Lung (tissue), 12 donors: ENCODE measurements around the gene LMBR1. TPM values are rescaled to one million over a fixed set of nuclear protein-coding genes. Genes with fewer than 3 reads are reported as not detected.

Source experiments
- ATAC-seq: fragments of 200-7000 bp; cut with Tn5 transposase; one replicate; pipeline ENCODE4 v1.9.1; 2020; ENCODE audit warnings: moderate number of reproducible peaks; ENCODE audit not compliant: insufficient read depth, low FRiP score
- DNase-seq, 3 donors: peaks; one replicate each; pipeline ENCODE4 v3.0.0-alpha.2; 2013 to 2017
- H3K27ac ChIP-seq, 2 donors: one replicate each; pipeline ENCODE4 v1.5.1; 2013; ENCODE audit warnings: mild to moderate bottlenecking in 2 of 2, moderate library complexity in 2 of 2, control low read depth in 1 of 2, inconsistent platforms in 1 of 2, low read depth in 1 of 2, low read length in 1 of 2
- H3K27me3 ChIP-seq, 3 donors: one replicate each; pipeline ENCODE4 v1.5.1; 2013; ENCODE audit warnings: low read length in 2 of 3; ENCODE audit not compliant: control insufficient read depth in 3 of 3, insufficient read depth in 3 of 3
- H3K36me3 ChIP-seq, 4 donors: one replicate each; pipeline ENCODE4 v1.5.1; 2013; ENCODE audit warnings: low read length in 4 of 4, mild to moderate bottlenecking in 1 of 4, moderate library complexity in 1 of 4; ENCODE audit not compliant: control insufficient read depth in 4 of 4, insufficient read depth in 4 of 4
- H3K4me1 ChIP-seq, 5 donors: one replicate each; pipeline ENCODE4 v1.5.1; 2013; ENCODE audit warnings: low read length in 5 of 5, mild to moderate bottlenecking in 2 of 5, moderate library complexity in 1 of 5; ENCODE audit not compliant: control insufficient read depth in 5 of 5, insufficient read depth in 5 of 5
- H3K4me3 ChIP-seq: one replicate; pipeline ENCODE4 v1.5.1; 2013; ENCODE audit warnings: mild to moderate bottlenecking, control low read depth, moderate library complexity
- H3K9ac ChIP-seq, 2 donors: one replicate each; pipeline ENCODE4 v1.5.1; 2013; ENCODE audit warnings: low read length in 2 of 2, control low read depth in 1 of 2; ENCODE audit not compliant: insufficient read depth in 1 of 2
- H3K9me3 ChIP-seq, 4 donors: one replicate each; pipeline ENCODE4 v1.5.1; 2013; ENCODE audit warnings: low read length in 3 of 4, mild to moderate bottlenecking in 1 of 4, moderate library complexity in 1 of 4; ENCODE audit not compliant: control insufficient read depth in 4 of 4, insufficient read depth in 3 of 4
- CTCF ChIP-seq: IDR thresholded peaks from 2 replicates; pipeline ENCODE4 v1.5.1; 2012; ENCODE audit warnings: mild to moderate bottlenecking; ENCODE audit errors: control extremely low read depth, extremely low read depth
- WGBS, 2 donors: extraction: QIAGEN DNeasy Blood & Tissue Kit; methylation state at CpG; one replicate each; pipeline ENCODE4 v1.1.7; 2013; 5-methylcytosine and 5-hydroxymethylcytosine counted together
- polyA plus RNA-seq, 2 donors: library from polyadenylated mRNA; stranded (reverse); fragments of 200-250 nt; gene quantifications; one replicate each; pipeline ENCODE4 v1.2.1, GENCODE V29; 2013
- total RNA-seq, 2 donors: library from RNA; depleted of rRNA in 1 of 2; stranded (reverse); fragments of >200 nt in 1 of 2; gene quantifications; one replicate each; pipeline ENCODE4 v1.2.1, GENCODE V29; 2014 to 2021
- donor health status: control.
- donor health status: control.
- donor health status: Bipolar disorder and iron deficiency.
- donor health status: healthy.
- donor health status: DM: yes; HTN: yes; CAD: no.

Gene LMBR1
- total and polyA plus RNA-seq, 4 donors, result 9.7 to 119 (median 45.0) TPM

- peaks cover 0 to 4% (median 0%) of the 10 kb centered on the region in 4 donors for H3K36me3 ChIP-seq
- H3K27ac ChIP-seq, result no peak overlapping the region
- TF ChIP-seq CTCF, result no peak
- no peak overlapping the region for H3K4me3 ChIP-seq
- DNase-seq (no peak), ATAC-seq (no peak)
- H3K4me1 ChIP-seq, result no peaks in the 10 kb centered on the region
- H3K9ac ChIP-seq, result no peak overlapping the region
- 65 to 72% methylated on average over 4 of the region's 4 CpGs for WGBS, 2 donors
- no peaks in the 10 kb centered on the region for H3K9me3 ChIP-seq
- H3K27me3 ChIP-seq, result no peaks in the 10 kb centered on the region
These were observed 101.7 kb downstream of the LMBR1 start for GRCh38 chr7:156791241-156791640.

GRCh38 chr7:156790264-156790663 is 102.7 kb downstream of the LMBR1 start:
- no peak for DNase-seq
- Histone ChIP-seq H3K9me3 (no peaks in the 10 kb centered on the region), H3K4me3 (no peak overlapping the region), H3K36me3 (peaks cover 0 to 4% (median 0%) of the 10 kb centered on the region in 4 donors), H3K4me1 (no peaks in the 10 kb centered on the region), H3K9ac (no peak overlapping the region), H3K27me3 (no peaks in the 10 kb centered on the region), H3K27ac (no peak overlapping the region)
- ATAC-seq, result no peak
- no peak for TF ChIP-seq CTCF

- DNase-seq (no peak), ATAC-seq (no peak)
- H3K27ac ChIP-seq, result no peak overlapping the region
- no peak overlapping the region for H3K4me3 ChIP-seq
- no peak overlapping the region for H3K9ac ChIP-seq
- H3K4me1 ChIP-seq, result no peaks in the 10 kb centered on the region
- no peak for TF ChIP-seq CTCF
- no peaks in the 10 kb centered on the region for H3K27me3 ChIP-seq
- 92 to 93% methylated on average over 4 of the region's 4 CpGs for WGBS, 2 donors
- H3K9me3 ChIP-seq, result no peaks in the 10 kb centered on the region
- peaks cover 0 to 4% (median 2%) of the 10 kb centered on the region in 4 donors for H3K36me3 ChIP-seq
These were observed 106.9 kb downstream of the LMBR1 start for GRCh38 chr7:156785998-156786543.

GRCh38 chr7:156783864-156784263 is 109.1 kb downstream of the LMBR1 start:
- no peaks in the 10 kb centered on the region for H3K9me3 ChIP-seq
- H3K4me1 ChIP-seq, result no peaks in the 10 kb centered on the region
- H3K9ac ChIP-seq, result no peak overlapping the region
- DNase-seq (no peak), ATAC-seq (no peak)
- no peak overlapping the region for H3K27ac ChIP-seq
- H3K36me3 ChIP-seq, result peaks cover 0 to 4% (median 1%) of the 10 kb centered on the region in 4 donors
- WGBS, 2 donors, result 94 to 95% methylated on average over 4 of the region's 4 CpGs
- no peak for TF ChIP-seq CTCF
- H3K4me3 ChIP-seq, result no peak overlapping the region
- H3K27me3 ChIP-seq, result no peaks in the 10 kb centered on the region
